GM18507 (cell line): ENCODE measurements around the gene SNAPC4.
"Not testable (repeated sequence)": the region's sequence is repeated elsewhere in the genome, so short reads cannot be mapped to it uniquely, and the experiment has no call there.

Experiments used
- DNase-seq: peaks from one replicate; pipeline ENCODE4 v3.0.0; 2011; ENCODE audit warnings: low read depth; ENCODE audit not compliant: insufficient read length; ENCODE audit errors: extremely low spot score
- FAIRE-seq: peaks from 2 replicates; lab custom pipeline; 2011; peaks lifted over from hg19 to GRCh38; lab: Jason Lieb, UNC

SNAPC4 gene

GRCh38 chr9:136362450-136362784 lies 37.6 kb downstream of the SNAPC4 start:
- no peak for DNase-seq
- no peak for FAIRE-seq

DNA sequence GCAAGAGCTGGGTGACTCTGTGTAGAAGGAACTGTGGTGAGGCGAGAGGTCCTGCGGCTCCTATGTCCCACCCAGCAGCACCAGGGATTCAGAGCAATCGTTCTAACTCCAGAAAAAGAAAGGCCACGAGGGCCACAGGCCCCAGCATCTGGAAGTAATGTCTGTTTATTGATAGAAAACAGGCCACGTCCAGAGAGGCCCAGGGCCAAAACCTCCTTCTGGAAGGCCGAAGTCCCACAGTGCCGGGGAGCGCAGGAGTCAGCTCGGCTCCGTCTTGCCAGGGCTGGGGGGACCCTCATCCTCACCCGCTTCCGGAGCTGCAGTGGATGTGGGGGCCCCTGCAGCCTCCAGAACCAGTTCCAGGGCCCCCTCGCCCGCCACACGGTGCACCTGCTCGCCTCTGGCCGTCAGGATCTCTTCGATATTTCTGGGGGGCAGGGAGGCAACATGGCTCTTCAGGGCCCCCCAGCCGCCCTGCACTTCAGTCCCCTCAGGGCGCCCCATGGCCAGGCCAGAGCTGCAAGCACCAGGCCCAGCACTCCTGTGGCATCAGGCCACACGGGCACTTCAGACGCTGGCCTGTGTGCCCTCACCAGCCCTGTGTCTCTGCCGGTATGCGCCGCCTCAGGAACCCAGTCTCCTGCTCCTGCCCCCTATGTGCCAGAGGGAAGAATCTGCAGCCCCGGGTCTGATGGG lies 38.1 kb downstream of the SNAPC4 start:
- DNase-seq (no peak), FAIRE-seq (no peak)

DNA sequence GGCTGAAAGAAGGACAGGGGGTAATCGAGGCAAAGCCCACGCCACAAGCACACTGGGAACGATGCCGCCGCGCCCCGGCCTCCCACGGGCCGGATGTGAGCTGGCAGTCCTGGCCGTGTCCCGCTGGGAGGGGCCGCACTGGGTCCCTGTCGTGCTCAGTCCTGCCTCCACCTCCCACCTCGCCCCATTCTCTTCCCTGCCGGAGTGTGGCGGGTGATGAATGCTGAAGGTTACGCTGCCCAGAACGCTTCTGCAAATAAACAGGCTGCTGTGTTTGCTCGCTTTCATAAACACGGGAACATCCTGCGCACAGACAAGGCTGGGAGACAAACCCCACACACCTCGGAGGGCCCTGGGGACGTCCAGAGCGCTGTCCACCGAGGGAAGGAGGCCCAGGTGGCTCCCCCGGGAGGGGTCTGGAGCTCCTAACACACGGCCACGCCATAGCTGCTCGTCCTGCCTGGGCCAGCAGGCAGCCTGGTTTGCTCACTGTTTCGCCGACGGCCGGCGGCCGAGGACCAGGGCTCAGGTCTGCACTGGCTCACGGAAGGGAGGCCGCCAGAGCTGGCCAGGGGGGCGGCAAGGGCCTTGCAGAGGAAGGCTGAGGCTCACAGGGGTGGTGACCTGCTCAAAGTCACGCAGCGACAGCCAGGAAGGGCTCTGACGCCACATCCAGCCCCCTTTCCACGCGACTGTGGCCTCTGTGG lies 38.8 kb downstream of the SNAPC4 start:
- no peak for DNase-seq
- FAIRE-seq, result no peak

- no peak for FAIRE-seq
- DNase-seq, result no peak
Measured at GRCh38 chr9:136359774-136360718, 39.9 kb downstream of the SNAPC4 start.

GRCh38 chr9:136358888-136359287 lies 41.1 kb downstream of the SNAPC4 start:
- FAIRE-seq, result no peak

GRCh38 chr9:136358016-136358415 lies 42.0 kb downstream of the SNAPC4 start:
- no peak for FAIRE-seq
- no peak for DNase-seq

More at GRCh38 chr9:136358888-136359287, 41.1 kb downstream of the SNAPC4 start:
- DNase-seq, result no peak

DNA sequence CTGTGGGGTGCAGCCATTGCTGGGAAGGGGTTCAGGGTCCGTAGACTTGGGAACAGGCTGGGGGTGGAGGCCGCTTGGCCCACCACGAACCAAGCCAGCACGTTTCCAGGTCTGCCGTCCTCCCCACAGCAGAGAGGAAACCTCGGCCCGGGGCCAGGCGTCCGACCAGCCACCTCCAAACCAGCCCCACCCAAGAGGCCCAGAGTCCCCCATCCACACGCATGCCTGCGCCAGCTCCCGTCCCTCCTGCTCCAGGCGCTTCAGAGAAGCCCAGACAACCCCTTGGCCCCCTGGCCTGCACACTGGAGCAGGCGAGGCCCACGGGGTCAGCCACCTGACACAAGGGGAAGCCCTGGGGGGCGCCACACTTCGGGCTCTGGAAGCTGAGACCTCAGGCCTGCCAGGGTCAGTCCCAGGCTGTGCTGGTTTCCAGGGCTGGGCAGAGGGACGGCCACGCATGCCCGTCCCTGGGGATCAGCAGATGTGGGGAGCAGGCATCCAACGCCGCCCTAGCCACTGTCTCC lies 42.7 kb downstream of the SNAPC4 start:
- no peak for FAIRE-seq
- DNase-seq, result no peak

DNA sequence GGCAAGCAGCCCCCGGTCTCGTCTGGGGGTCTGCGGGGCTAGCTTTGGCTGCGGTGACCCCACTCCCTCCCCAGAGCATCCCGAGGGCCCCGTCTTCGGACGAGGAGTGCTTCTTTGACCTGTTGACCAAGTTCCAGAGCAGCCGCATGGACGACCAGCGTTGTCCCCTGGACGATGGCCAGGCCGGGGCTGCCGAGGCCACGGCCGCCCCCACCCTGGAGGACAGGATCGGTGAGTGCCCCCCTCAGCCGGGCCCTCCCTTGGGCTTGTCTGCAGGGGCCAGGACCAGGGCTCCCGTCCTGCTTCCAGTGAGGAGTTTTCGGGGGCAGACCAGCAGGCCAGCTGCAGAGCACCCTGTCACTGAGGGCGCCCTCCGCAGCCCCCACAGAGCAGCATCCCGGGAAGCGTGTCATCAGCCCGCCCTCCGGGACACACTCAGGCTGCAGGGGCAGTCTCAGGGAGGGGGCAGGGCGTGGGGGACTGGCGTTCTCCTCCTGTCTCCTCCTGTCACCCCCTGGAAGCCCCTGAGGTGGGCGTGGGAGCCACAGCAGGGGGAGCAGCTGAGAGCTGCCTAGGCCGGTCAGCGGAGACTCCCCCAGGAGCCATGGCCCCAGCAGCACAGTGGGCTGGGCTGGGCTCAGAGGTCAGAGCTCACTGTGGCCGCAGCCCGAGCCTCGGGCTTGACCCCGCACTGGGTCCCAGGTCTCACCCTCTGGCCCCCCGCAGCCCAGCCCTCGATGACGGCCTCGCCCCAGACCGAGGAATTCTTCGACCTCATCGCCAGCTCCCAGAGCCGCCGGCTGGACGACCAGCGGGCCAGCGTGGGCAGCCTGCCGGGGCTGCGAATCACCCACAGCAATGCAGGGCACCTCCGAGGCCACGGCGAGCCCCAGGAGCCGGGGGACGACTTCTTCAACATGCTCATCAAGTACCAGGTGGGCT lies 44.1 kb downstream of the SNAPC4 start:
- no peak for DNase-seq
- FAIRE-seq, result no peak

DNA sequence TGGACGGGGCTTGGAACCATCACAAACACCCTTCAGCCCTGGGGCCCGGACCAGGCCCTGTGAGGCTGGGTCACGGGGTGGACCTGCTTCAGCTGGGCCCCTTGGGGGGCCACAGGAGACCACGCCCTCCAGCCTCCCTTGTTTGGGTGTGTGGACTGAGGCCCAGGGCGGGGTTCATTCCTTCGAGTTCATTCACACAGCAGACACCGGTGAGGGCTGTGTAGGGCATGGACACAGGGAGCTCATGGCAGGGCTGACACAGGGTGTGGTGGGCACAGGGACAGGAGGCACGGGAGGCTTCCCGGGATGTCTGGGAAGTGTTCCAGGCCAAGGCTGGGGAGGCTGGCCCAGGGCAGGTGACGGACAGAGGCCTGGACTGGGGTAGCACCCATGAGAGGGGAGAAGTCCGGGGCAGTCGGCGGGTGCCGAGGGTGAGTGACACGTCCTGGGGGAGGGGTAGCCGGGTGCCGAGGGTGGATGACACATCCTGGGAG lies 45.3 kb downstream of the SNAPC4 start:
- DNase-seq (no peak), FAIRE-seq (no peak)

DNA sequence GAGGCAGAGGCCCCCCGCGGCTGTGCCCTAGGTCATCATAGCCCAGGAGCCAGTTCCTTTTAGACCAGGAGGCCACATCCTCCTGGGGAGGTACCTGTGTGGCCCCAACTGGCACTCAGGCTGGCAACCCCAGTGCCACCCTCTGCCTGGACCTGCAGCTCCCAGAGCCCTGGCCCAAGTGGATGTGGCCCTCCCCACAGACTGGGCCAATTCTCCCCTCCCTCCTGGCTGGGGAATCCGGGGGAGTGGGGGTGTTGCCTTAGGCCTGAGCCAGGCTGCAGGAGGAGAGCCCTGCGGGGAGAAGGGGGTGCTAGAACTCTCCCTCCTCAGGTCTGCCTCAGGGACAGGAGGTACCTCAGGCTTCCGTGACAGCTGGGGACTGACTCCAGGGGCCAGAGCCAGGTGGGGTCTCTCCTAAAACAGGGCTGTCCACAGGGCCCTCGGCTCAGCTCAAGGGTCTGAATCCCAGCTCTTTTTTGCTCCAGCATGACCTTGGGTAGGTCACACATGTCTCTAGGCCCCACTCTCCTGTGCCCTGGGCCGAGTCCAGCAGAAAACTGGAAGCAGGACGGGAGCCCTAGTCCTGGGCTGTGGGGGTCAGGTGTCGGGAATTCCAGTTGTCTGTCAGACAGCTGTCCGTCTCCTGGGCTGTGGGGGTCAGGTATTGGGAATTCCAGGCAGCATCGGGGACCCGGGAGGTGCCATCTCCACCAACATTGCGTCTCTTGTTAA lies 46.0 kb downstream of the SNAPC4 start:
- DNase-seq (no peak), FAIRE-seq (no peak)

DNA sequence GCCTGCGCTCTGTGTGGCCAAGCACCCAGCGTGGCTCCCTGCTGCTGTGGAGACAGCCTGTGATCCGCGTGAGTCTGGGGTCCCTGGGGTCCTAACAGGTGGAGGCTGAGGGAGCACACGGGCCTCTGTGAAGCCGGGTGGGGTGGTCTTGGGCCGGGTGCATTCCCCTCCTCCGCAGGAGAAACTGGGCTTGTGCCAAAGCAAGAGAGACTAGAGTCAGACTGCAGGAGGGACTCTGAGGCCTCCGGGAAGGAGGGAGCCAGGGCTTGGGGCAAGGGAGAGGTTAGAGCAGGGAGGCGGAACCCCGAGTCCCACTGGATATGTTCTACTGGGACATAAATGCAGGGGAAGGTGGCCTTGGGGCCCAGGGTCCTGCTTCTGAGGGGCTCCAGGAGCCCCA lies 46.9 kb downstream of the SNAPC4 start:
- DNase-seq, result no peak
- FAIRE-seq, result no peak

DNA sequence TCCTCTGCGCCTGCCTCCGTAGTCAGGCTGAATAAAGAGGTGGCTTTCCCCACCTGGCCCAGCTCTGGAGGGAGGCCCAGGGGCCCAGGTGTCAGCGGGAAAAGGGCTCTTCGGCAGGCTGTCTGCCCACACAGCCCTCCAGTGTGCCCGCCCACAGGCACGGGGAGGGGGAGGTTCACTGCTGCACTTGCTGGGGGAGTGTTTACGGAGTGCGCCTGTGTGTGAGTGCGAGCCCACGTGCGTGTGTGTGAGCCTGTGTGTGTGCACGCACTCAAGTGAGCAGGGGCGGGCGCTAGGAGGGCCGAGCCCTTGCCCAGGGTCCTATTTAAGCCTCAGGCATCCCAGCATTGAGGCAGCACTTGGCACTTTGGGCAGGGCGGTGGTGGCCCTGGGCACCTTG lies 47.3 kb downstream of the SNAPC4 start:
- no peak for DNase-seq
- no peak for FAIRE-seq

DNA sequence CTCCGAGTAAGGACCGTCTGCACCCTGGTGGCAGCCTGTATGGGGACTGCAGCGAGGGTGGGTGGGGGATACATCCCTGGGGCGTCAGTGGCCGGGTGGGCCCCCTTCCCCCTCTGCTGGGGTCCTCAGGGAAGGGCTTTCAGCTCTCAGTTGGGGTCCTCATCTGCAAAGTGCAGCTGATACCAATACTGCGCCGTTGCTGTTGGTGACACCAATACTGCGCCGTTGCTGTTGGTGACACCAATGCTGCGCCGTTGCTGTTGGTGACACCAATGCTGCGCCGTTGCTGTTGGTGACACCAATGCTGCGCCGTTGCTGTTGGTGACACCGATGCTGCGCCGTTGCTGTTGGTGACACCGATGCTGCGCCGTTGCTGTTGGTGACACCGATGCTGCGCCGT lies 48.1 kb downstream of the SNAPC4 start:
- not testable (repeated sequence) for FAIRE-seq, DNase-seq

GRCh38 chr9:136351252-136351800 lies 48.6 kb downstream of the SNAPC4 start:
- DNase-seq (no peak), FAIRE-seq (no peak)
